Activated gamma-delta T cell treated with anti-CD3 and anti-CD28 coated beads, Interleukin-2, amount 50 U/mL, for 16 hours (primary cell): ENCODE results near the gene ZNF480.
A peak's percentile ranks its signal among the peaks of the same experiment; 100 is the strongest.
"Not testable (repeated sequence)": the region's sequence is repeated elsewhere in the genome, so short reads cannot be mapped to it uniquely, and the experiment has no call there.

Source experiments
- DNase-seq: peaks from one replicate; pipeline ENCODE4 v3.0.0-alpha.2; 2020; ENCODE audit warnings: low read depth

ZNF480 gene

GRCh38 chr19:52336791-52337381 is 39.9 kb downstream of the ZNF480 start:
- no peak for DNase-seq

GRCh38 chr19:52339022-52339421 is 42.1 kb downstream of the ZNF480 start:
- not testable (repeated sequence) for DNase-seq

DNA sequence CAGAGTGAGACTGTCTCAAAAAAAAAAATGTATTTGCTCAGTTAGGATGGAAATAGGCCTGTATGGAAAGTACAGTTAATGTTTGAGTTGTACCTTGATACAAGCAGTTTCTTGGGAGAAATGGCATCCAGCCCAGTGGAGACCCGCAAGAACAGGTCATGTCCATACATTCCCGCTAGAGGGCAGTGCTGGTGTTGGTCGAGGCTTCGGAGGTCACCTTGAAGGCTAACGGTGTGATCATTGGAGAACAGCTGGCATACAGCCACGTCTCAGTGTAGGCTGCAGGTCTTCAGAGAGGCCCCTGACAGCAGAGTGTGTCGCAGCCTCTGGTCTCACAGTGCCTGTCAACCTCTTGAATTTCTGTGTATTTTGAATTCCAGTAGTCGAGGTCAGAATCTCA is 46.6 kb downstream of the ZNF480 start:
- peak; percentile 38 for DNase-seq

DNA sequence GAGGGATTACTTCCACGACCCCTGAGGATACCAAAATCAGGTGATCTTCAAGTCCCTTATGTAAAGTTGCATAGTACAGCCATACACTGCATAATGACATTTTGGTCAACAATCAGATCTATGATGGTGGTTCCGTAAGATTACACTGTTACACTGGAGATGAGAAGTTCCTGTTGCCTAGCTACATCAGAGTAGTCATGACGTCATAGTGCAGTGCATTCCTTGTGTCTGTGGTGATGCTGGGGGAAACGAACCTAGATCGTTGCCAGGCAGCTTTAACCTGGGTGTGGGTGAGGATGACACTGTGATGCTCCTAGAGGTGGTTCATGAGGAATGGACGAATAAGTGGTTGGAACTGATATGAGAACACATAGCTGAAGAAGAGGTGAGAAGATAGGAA is 48.2 kb downstream of the ZNF480 start:
- no peak for DNase-seq

GRCh38 chr19:52351512-52351911 is 54.5 kb downstream of the ZNF480 start:
- DNase-seq = no peak

DNA sequence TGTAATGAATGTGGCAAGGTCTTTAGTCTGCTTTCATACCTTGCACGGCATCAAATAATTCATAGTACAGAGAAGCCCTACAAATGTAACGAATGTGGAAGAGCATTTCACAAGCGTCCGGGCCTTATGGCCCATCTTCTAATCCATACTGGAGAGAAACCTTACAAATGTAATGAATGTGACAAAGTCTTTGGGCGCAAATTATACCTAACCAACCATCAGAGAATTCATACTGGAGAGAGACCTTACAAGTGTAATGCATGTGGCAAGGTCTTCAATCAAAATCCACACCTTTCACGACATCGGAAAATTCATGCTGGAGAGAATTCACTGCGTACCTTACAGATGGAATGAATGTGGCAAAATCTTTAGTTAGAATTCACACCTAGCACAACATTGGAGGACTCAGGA is 69.5 kb downstream of the ZNF480 start:
- DNase-seq = no peak

DNA sequence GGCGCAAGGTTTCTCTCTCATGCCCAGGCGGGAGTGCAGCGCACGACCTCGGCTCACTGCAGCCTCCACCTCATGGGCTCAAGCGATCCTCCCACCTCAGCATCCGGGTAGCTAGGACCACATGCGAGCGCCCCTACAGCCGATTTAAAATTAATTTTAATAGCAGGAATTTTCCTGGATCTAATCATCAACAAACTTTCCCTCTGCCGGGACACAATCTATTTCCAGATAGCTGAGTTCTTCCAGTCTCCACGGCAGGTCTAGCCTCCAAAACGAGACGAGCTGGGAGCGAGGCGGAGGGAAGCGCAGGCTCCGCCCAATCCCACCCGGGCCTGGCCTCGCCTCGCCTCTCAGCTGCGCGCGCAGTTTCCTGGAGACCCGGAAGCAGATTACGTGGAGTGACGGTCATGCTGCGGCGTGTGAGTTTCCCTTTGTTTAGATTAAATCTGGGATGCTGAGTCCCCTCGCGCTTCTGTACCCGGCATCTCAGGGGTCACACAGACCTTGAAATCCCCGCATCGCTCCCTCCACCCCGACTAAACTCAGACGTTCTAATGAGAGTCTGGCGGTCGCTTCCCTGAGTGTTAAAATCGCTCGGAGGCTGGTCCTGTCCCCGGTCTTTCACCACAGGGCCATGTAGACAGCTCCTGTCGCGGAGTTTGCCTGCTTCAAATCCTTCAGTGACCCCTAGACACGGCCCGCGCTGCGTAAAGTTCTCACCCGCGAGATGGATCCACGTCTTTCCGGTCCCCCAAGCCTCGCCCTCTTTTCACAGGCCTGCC is 72.8 kb downstream of the ZNF480 start, which contains the start of gene ZNF880:
TSS of gene ZNF880 (plus strand) at position 365 of the 782 bp plus-strand sequence. CDS start at position 408, 43 bp downstream.
- peak; percentile 84 for DNase-seq

- DNase-seq = no peak
Measured at GRCh38 chr19:52370341-52370710, 73.4 kb downstream of the ZNF480 start.
